NB4 (cell line): ENCODE data around the gene NCAM1.

ENCODE experiments used
- MAX ChIP-seq: IDR thresholded peaks from 2 replicates; pipeline ENCODE4 v1.6.1; 2011; ENCODE audit warnings: low read depth, low read length
- POLR2A ChIP-seq: IDR thresholded peaks from 2 replicates; pipeline ENCODE4 v1.6.1; 2011; ENCODE audit warnings: mild to moderate bottlenecking; ENCODE audit not compliant: insufficient read length; ENCODE audit errors: extremely low read depth
- TF ChIP-seq, protein P1 (sequence below): IDR thresholded peaks from one replicate; pipeline ENCODE4 v1.5.1; 2012; ENCODE audit warnings: low read depth, low read length

DNA sequence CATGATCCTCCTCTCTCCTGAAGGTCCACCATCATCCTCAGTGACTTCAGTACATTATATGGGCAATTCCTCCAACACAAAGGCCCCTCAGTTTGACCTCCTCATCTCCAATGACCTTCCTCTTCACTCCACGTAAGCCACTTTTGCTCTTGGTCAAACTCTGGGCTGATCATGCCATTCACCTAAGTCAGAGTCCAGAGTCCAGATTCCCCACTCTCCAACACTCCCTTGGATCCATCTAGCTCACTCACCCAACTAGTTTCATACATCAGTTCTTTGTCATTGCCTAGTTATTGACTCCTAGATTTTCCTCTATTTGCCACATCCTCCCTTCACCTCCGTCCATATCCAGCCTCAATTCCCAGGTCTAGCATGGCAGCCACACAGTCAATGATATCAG is 322.7 kb downstream of the NCAM1 start:
- TF ChIP-seq, protein P1, sequence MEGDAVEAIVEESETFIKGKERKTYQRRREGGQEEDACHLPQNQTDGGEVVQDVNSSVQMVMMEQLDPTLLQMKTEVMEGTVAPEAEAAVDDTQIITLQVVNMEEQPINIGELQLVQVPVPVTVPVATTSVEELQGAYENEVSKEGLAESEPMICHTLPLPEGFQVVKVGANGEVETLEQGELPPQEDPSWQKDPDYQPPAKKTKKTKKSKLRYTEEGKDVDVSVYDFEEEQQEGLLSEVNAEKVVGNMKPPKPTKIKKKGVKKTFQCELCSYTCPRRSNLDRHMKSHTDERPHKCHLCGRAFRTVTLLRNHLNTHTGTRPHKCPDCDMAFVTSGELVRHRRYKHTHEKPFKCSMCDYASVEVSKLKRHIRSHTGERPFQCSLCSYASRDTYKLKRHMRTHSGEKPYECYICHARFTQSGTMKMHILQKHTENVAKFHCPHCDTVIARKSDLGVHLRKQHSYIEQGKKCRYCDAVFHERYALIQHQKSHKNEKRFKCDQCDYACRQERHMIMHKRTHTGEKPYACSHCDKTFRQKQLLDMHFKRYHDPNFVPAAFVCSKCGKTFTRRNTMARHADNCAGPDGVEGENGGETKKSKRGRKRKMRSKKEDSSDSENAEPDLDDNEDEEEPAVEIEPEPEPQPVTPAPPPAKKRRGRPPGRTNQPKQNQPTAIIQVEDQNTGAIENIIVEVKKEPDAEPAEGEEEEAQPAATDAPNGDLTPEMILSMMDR: no peak
- no peak for TF ChIP-seq POLR2A
- TF ChIP-seq MAX: no peak
